Liver (tissue), 9 donors: Measurements from ENCODE around the gene CARTPT. TPM values are rescaled to one million over a fixed set of nuclear protein-coding genes. Genes with fewer than 3 reads are reported as not detected.

Source experiments
- DNase-seq: peaks from one replicate; pipeline ENCODE4 v3.0.0-alpha.2; 2017; ENCODE audit warnings: low spot score
- H3K27ac ChIP-seq, 2 donors: one replicate each; pipeline ENCODE4 v1.7.0; 2013; ENCODE audit warnings: inconsistent platforms in 2 of 2, low read length in 2 of 2, control low read depth in 1 of 2, low read depth in 1 of 2, mild to moderate bottlenecking in 1 of 2
- H3K27me3 ChIP-seq, 4 donors: one replicate each; pipeline versions ENCODE4 v1.6.1 to v1.7.0; 2013; ENCODE audit warnings: low read length in 3 of 4, inconsistent platforms in 1 of 4, mild to moderate bottlenecking in 1 of 4, moderate library complexity in 1 of 4; ENCODE audit not compliant: control insufficient read depth in 4 of 4, insufficient read depth in 4 of 4
- H3K36me3 ChIP-seq, 4 donors: one replicate each; pipeline versions ENCODE4 v1.6.1 to v1.7.0; 2013; ENCODE audit warnings: low read length in 3 of 4, mild to moderate bottlenecking in 3 of 4, low read depth in 1 of 4, moderate library complexity in 1 of 4; ENCODE audit not compliant: control insufficient read depth in 4 of 4, insufficient read depth in 3 of 4
- H3K4me1 ChIP-seq, 4 donors: one replicate each; pipeline versions ENCODE4 v1.6.1 to v1.7.0; 2013; ENCODE audit warnings: low read length in 3 of 4, mild to moderate bottlenecking in 3 of 4, moderate library complexity in 1 of 4; ENCODE audit not compliant: control insufficient read depth in 4 of 4, insufficient read depth in 4 of 4
- H3K4me3 ChIP-seq, 3 donors: one replicate each; pipeline versions ENCODE4 v1.6.1 to v1.7.0; 2013; ENCODE audit warnings: low read length in 3 of 3, control low read depth in 1 of 3, low read depth in 1 of 3, mild to moderate bottlenecking in 1 of 3
- H3K9ac ChIP-seq, 2 donors: one replicate each; pipeline ENCODE4 v1.7.0; 2013; ENCODE audit warnings: low read length in 2 of 2, mild to moderate bottlenecking in 2 of 2, moderate library complexity in 2 of 2, control low read depth in 1 of 2, low read depth in 1 of 2
- H3K9me3 ChIP-seq, 4 donors: one replicate each; pipeline versions ENCODE4 v1.6.1 to v1.7.0; 2013; ENCODE audit warnings: low read length in 3 of 4; ENCODE audit not compliant: control insufficient read depth in 4 of 4
- EGR1 ChIP-seq, 2 donors: IDR thresholded peaks; 2 replicates each; pipeline ENCODE4 v1.6.1; 2016 to 2018; ENCODE audit warnings: antibody characterized with exemption in 2 of 2, low read depth in 2 of 2
- FOXA1 ChIP-seq: IDR thresholded peaks from 2 replicates; pipeline ENCODE4 v1.6.1; 2016; ENCODE audit warnings: antibody characterized with exemption
- FOXA2 ChIP-seq: IDR thresholded peaks from 2 replicates; pipeline ENCODE4 v1.6.1; 2016; ENCODE audit warnings: antibody characterized with exemption
- GABPA ChIP-seq, 2 donors: IDR thresholded peaks in 1 of 2; conservative IDR thresholded peaks in 1 of 2; 2 replicates each; pipeline ENCODE4 v1.6.1; 2016; ENCODE audit warnings: antibody characterized with exemption in 2 of 2, mild to moderate bottlenecking in 1 of 2, moderate library complexity in 1 of 2
- HNF4A ChIP-seq, 2 donors: conservative IDR thresholded peaks; 2 replicates each; pipeline ENCODE4 v1.6.1; 2016; ENCODE audit warnings: antibody characterized with exemption in 2 of 2, mild to moderate bottlenecking in 2 of 2
- HNF4G ChIP-seq: IDR thresholded peaks from 2 replicates; pipeline ENCODE4 v1.6.1; 2016; ENCODE audit warnings: antibody characterized with exemption
- JUND ChIP-seq, 2 donors: IDR thresholded peaks; 2 replicates each; pipeline ENCODE4 v1.6.1; 2016; ENCODE audit warnings: antibody characterized with exemption in 2 of 2
- NR2F2 ChIP-seq: IDR thresholded peaks from 2 replicates; pipeline ENCODE4 v1.6.1; 2016; ENCODE audit warnings: antibody characterized with exemption
- RAD21 ChIP-seq, 2 donors: IDR thresholded peaks; 2 replicates each; pipeline ENCODE4 v1.6.1; 2016; ENCODE audit warnings: antibody characterized with exemption in 2 of 2, mild to moderate bottlenecking in 2 of 2
- RXRA ChIP-seq, 2 donors: IDR thresholded peaks; 2 replicates each; pipeline ENCODE4 v1.6.1; 2017 to 2018; ENCODE audit warnings: antibody characterized with exemption in 2 of 2, mild to moderate bottlenecking in 1 of 2
- SP1 ChIP-seq: IDR thresholded peaks from 2 replicates; pipeline ENCODE4 v1.6.1; 2018; ENCODE audit warnings: antibody characterized with exemption, mild to moderate bottlenecking
- TAF1 ChIP-seq: conservative IDR thresholded peaks from 2 replicates; pipeline ENCODE4 v1.6.1; 2016; ENCODE audit warnings: antibody characterized with exemption, mild to moderate bottlenecking
- WGBS: extraction: QIAGEN DNeasy Blood & Tissue Kit; methylation state at CpG from one replicate; pipeline ENCODE4 v1.1.7; 2013; 5-methylcytosine and 5-hydroxymethylcytosine counted together
- polyA plus RNA-seq, 2 donors: library from polyadenylated mRNA; stranded (reverse) in 1 of 2; unstranded in 1 of 2; fragments of 200-250 nt in 1 of 2; fragments of >200 nt in 1 of 2; fragmentation: Nextera tagmentation in 1 of 2; extraction: Ambion mirVana in 1 of 2; gene quantifications; one replicate each; pipeline versions ENCODE4 v1.2.1 to v1.2.3, GENCODE V29; 2013 to 2015
- total RNA-seq, 2 donors: library from RNA; depleted of rRNA; stranded (reverse); fragments of >200 nt; gene quantifications; one replicate each; pipeline ENCODE4 v1.2.3, GENCODE V29; 2014
- TF ChIP-seq, protein P1 (sequence below): fragments of 150-350 bp; IDR thresholded peaks from 2 replicates; pipeline ENCODE4 v1.5.1; 2017; ENCODE audit warnings: improper control_type of control experiment, low read depth, low read length; ENCODE audit not compliant: missing input control
- TF ChIP-seq, protein P2 (sequence below): IDR thresholded peaks from 2 replicates; pipeline ENCODE4 v1.6.1; 2016; ENCODE audit warnings: antibody characterized with exemption
- TF ChIP-seq, protein P3 (sequence below): IDR thresholded peaks from 2 replicates; pipeline ENCODE4 v1.6.1; 2016; ENCODE audit warnings: antibody characterized with exemption
- TF ChIP-seq, protein P4 (sequence below): IDR thresholded peaks from 2 replicates; pipeline ENCODE4 v1.6.1; 2016; ENCODE audit warnings: antibody characterized with exemption, mild to moderate bottlenecking
- donor health status: healthy.
- donor health status: healthy.
- donor health status: healthy.
- donor health status: healthy.
- donor health status: healthy.

CARTPT gene
- total and polyA plus RNA-seq, 4 donors, result not detected

DNA sequence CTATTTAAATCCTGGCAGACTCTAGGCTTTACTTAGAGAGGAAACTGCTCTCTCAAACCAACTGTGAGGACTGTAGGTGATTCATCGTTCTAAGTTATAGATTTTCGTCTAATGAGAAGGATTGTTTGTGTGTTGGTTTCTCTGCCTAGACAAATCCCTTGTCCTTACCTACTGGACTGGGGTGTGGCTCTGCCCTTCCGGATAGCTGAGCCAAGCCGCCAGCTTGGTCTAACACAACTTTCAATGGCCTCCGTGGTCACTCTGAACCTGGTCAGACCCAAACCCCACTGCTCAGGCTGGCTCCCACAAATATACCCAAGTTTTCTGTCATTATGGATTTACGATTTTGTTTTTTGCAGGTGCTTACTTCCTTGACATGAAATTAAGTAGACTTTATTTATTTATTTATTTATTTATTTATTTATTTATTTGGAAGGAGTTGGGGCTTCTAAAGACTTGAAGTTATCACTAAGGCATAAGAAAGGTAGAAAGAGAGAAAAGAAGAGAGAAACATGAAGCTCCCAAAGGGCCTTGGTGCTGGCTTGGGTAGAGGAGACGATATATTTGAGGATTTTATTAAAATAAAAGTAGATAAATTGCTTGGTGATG lies 19.0 kb downstream of the CARTPT start:
- no peak for TF ChIP-seq EGR1 (IDR thresholded peaks at IDR 0.05; ENCODE audit: low read depth in 2 of 2)
- TF ChIP-seq SP1, result no peak
- no peak for TF ChIP-seq TAF1
- no peak for TF ChIP-seq HNF4A (conservative IDR thresholded peaks at IDR 0.05)
- no peak for TF ChIP-seq FOXA1
- no peak for TF ChIP-seq RXRA (IDR thresholded peaks at IDR 0.05)
- TF ChIP-seq, protein P1, sequence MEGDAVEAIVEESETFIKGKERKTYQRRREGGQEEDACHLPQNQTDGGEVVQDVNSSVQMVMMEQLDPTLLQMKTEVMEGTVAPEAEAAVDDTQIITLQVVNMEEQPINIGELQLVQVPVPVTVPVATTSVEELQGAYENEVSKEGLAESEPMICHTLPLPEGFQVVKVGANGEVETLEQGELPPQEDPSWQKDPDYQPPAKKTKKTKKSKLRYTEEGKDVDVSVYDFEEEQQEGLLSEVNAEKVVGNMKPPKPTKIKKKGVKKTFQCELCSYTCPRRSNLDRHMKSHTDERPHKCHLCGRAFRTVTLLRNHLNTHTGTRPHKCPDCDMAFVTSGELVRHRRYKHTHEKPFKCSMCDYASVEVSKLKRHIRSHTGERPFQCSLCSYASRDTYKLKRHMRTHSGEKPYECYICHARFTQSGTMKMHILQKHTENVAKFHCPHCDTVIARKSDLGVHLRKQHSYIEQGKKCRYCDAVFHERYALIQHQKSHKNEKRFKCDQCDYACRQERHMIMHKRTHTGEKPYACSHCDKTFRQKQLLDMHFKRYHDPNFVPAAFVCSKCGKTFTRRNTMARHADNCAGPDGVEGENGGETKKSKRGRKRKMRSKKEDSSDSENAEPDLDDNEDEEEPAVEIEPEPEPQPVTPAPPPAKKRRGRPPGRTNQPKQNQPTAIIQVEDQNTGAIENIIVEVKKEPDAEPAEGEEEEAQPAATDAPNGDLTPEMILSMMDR, result no peak
- TF ChIP-seq HNF4G, result no peak
- TF ChIP-seq GABPA (IDR thresholded peaks at IDR 0.05 in 1 of 2, conservative IDR thresholded peaks at IDR 0.05 in 1 of 2), result no peak
- TF ChIP-seq, protein P2, sequence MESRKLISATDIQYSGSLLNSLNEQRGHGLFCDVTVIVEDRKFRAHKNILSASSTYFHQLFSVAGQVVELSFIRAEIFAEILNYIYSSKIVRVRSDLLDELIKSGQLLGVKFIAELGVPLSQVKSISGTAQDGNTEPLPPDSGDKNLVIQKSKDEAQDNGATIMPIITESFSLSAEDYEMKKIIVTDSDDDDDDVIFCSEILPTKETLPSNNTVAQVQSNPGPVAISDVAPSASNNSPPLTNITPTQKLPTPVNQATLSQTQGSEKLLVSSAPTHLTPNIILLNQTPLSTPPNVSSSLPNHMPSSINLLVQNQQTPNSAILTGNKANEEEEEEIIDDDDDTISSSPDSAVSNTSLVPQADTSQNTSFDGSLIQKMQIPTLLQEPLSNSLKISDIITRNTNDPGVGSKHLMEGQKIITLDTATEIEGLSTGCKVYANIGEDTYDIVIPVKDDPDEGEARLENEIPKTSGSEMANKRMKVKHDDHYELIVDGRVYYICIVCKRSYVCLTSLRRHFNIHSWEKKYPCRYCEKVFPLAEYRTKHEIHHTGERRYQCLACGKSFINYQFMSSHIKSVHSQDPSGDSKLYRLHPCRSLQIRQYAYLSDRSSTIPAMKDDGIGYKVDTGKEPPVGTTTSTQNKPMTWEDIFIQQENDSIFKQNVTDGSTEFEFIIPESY, result no peak
- TF ChIP-seq JUND (IDR thresholded peaks at IDR 0.05), result no peak
- TF ChIP-seq, protein P3, sequence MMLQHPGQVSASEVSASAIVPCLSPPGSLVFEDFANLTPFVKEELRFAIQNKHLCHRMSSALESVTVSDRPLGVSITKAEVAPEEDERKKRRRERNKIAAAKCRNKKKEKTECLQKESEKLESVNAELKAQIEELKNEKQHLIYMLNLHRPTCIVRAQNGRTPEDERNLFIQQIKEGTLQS, result no peak
- no peak for TF ChIP-seq NR2F2
- TF ChIP-seq RAD21 (IDR thresholded peaks at IDR 0.05), result no peak
- TF ChIP-seq, protein P4, sequence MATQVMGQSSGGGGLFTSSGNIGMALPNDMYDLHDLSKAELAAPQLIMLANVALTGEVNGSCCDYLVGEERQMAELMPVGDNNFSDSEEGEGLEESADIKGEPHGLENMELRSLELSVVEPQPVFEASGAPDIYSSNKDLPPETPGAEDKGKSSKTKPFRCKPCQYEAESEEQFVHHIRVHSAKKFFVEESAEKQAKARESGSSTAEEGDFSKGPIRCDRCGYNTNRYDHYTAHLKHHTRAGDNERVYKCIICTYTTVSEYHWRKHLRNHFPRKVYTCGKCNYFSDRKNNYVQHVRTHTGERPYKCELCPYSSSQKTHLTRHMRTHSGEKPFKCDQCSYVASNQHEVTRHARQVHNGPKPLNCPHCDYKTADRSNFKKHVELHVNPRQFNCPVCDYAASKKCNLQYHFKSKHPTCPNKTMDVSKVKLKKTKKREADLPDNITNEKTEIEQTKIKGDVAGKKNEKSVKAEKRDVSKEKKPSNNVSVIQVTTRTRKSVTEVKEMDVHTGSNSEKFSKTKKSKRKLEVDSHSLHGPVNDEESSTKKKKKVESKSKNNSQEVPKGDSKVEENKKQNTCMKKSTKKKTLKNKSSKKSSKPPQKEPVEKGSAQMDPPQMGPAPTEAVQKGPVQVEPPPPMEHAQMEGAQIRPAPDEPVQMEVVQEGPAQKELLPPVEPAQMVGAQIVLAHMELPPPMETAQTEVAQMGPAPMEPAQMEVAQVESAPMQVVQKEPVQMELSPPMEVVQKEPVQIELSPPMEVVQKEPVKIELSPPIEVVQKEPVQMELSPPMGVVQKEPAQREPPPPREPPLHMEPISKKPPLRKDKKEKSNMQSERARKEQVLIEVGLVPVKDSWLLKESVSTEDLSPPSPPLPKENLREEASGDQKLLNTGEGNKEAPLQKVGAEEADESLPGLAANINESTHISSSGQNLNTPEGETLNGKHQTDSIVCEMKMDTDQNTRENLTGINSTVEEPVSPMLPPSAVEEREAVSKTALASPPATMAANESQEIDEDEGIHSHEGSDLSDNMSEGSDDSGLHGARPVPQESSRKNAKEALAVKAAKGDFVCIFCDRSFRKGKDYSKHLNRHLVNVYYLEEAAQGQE, result no peak
- TF ChIP-seq FOXA2, result no peak
- no peak overlapping the region for H3K27ac ChIP-seq
- H3K4me3 ChIP-seq, result no peak overlapping the region
- peaks cover 0 to 5% (median 0%) of the 10 kb centered on the region in 4 donors for H3K27me3 ChIP-seq
- H3K36me3 ChIP-seq, result no peaks in the 10 kb centered on the region
- WGBS, result 87% methylated on average over 7 of the region's 7 CpGs
- H3K4me1 ChIP-seq, result no peaks in the 10 kb centered on the region
- H3K9me3 ChIP-seq, result no peaks in the 10 kb centered on the region
- no peak for DNase-seq
- no peak overlapping the region for H3K9ac ChIP-seq
